H1 (cell line): ENCODE results near the gene TNS3. TPM values are rescaled to one million over a fixed set of nuclear protein-coding genes. Genes with fewer than 3 reads are reported as not detected.

Experiments
- CTCF ChIA-PET: fragments of 300-600 bp; sonication (Branson Sonifier 250); formaldehyde crosslinking; loops from one replicate; lab custom pipeline; 2021; ENCODE audit not compliant: partially characterized antibody; lab: Charles Lee
- POLR2A ChIA-PET: fragments of 300-600 bp; sonication (Branson Sonifier 250); formaldehyde crosslinking; loops from one replicate; lab custom pipeline; 2021; ENCODE audit warnings: inconsistent platforms; ENCODE audit not compliant: partially characterized antibody; lab: Charles Lee
- DNase-seq, 2 experiments: peaks; one replicate each; pipeline versions ENCODE4 v3.0.0 to v3.0.0-alpha.2; 2010 to 2022; ENCODE audit warnings: low spot score in 2 of 2, low read depth in 1 of 2, mixed read lengths in 1 of 2
- FAIRE-seq: peaks from 2 replicates; lab custom pipeline; 2011; peaks lifted over from hg19 to GRCh38; lab: Jason Lieb, UNC
- H2AFZ ChIP-seq: 2 replicates; pipeline ENCODE4 v1.8.1; 2012; ENCODE audit warnings: low read length, inconsistent platforms
- H2AK5ac ChIP-seq: 2 replicates; pipeline ENCODE4 v1.6.1; 2013; ENCODE audit warnings: low read depth, low read length
- H2BK120ac ChIP-seq: replicated peaks from 2 replicates; pipeline ENCODE3; 2013; ENCODE audit warnings: low read depth, low read length, inconsistent platforms
- H2BK12ac ChIP-seq: 2 replicates; pipeline ENCODE4 v1.6.1; 2013; ENCODE audit warnings: low read depth, low read length
- H2BK15ac ChIP-seq: 2 replicates; pipeline ENCODE4 v1.6.1; 2013; ENCODE audit warnings: low read length
- H2BK20ac ChIP-seq: 2 replicates; pipeline ENCODE4 v1.6.1; 2013; ENCODE audit warnings: low read length
- H2BK5ac ChIP-seq: 2 replicates; pipeline ENCODE4 v1.6.1; 2013; ENCODE audit warnings: low read depth, low read length
- H3K14ac ChIP-seq: 2 replicates; pipeline ENCODE4 v1.6.1; 2013; ENCODE audit warnings: inconsistent platforms; ENCODE audit not compliant: insufficient read length
- H3K18ac ChIP-seq: 2 replicates; pipeline ENCODE4 v1.6.1; 2013; ENCODE audit warnings: low read length; ENCODE audit errors: extremely low read depth
- H3K23ac ChIP-seq: 2 replicates; pipeline ENCODE4 v1.6.1; 2013; ENCODE audit warnings: inconsistent platforms; ENCODE audit not compliant: insufficient read length
- H3K23me2 ChIP-seq: 2 replicates; pipeline ENCODE4 v1.6.1; 2013; ENCODE audit warnings: low read depth, low read length
- H3K27ac ChIP-seq: 2 replicates; pipeline ENCODE4 v1.6.1; 2011; ENCODE audit warnings: low read depth, low read length, inconsistent platforms
- H3K27me3 ChIP-seq, 4 experiments: replicated peaks in 1 of 4; 1 replicate in 1 of 4; 2 replicates in 3 of 4; pipeline versions ENCODE4 v1.6.1 to v1.8.1; 2011 to 2013; ENCODE audit warnings: low read length in 3 of 4, mild to moderate bottlenecking in 3 of 4, inconsistent platforms in 2 of 4, mixed read lengths in 2 of 4, moderate library complexity in 1 of 4; ENCODE audit not compliant: control insufficient read depth in 3 of 4, insufficient read depth in 3 of 4; ENCODE audit errors: extremely low read depth in 1 of 4
- H3K36me3 ChIP-seq, 4 experiments: 2 replicates each; pipeline versions ENCODE4 v1.6.1 to v1.8.1; 2011 to 2013; ENCODE audit warnings: mild to moderate bottlenecking in 4 of 4, low read length in 3 of 4, moderate library complexity in 2 of 4, control low read depth in 1 of 4, inconsistent platforms in 1 of 4; ENCODE audit not compliant: insufficient read depth in 4 of 4, control insufficient read depth in 2 of 4
- H3K4ac ChIP-seq: replicated peaks from 2 replicates; pipeline ENCODE3; 2013; ENCODE audit warnings: low read length, low read depth, mixed read lengths, inconsistent platforms; ENCODE audit not compliant: insufficient read length
- H3K4me1 ChIP-seq, 4 experiments: replicated peaks in 1 of 4; 1 replicate in 1 of 4; 2 replicates in 3 of 4; pipeline versions ENCODE4 v1.6.1 to v1.8.1; 2011 to 2013; ENCODE audit warnings: low read length in 3 of 4, inconsistent platforms in 2 of 4, mixed read lengths in 1 of 4; ENCODE audit not compliant: insufficient read depth in 4 of 4, control insufficient read depth in 3 of 4
- H3K4me2 ChIP-seq, 2 experiments: 2 replicates each; pipeline versions ENCODE4 v1.6.1 to v1.8.1; 2011 to 2013; ENCODE audit warnings: low read depth in 2 of 2, low read length in 2 of 2, control low read depth in 1 of 2, inconsistent platforms in 1 of 2, mild to moderate bottlenecking in 1 of 2; ENCODE audit not compliant: insufficient read depth in 1 of 2
- H3K4me3 ChIP-seq, 4 experiments: fragments of 200-600, 300-600 bp in 1 of 4; sonication (generic), shearing (Covaris generic), sonication (Bioruptor Twin) in 1 of 4; 2 replicates each; pipeline versions ENCODE4 v1.5.1 to v1.8.1; 2011 to 2016; ENCODE audit warnings: low read length in 4 of 4, low read depth in 3 of 4, control low read depth in 2 of 4, inconsistent platforms in 2 of 4, mild to moderate bottlenecking in 2 of 4, mixed read lengths in 1 of 4, moderate library complexity in 1 of 4; ENCODE audit not compliant: insufficient read depth in 2 of 4; ENCODE audit errors: extremely low read depth in 1 of 4
- H3K56ac ChIP-seq: replicated peaks from 2 replicates; pipeline ENCODE3; 2013; ENCODE audit warnings: low read depth, mild to moderate bottlenecking, mixed read lengths, low read length, inconsistent platforms; ENCODE audit not compliant: insufficient read length
- H3K79me1 ChIP-seq: 2 replicates; pipeline ENCODE4 v1.6.1; 2013; ENCODE audit warnings: low read depth, low read length, control low read depth
- H3K79me2 ChIP-seq, 2 experiments: 2 replicates each; pipeline versions ENCODE4 v1.6.1 to v1.8.1; 2012 to 2013; ENCODE audit warnings: low read length in 2 of 2, mild to moderate bottlenecking in 2 of 2, inconsistent platforms in 1 of 2; ENCODE audit not compliant: insufficient read depth in 2 of 2, control insufficient read depth in 1 of 2
- H3K9ac ChIP-seq, 4 experiments: replicated peaks in 1 of 4; 1 replicate in 1 of 4; 2 replicates in 3 of 4; pipeline versions ENCODE4 v1.6.1 to v1.8.1; 2011 to 2013; ENCODE audit warnings: low read depth in 3 of 4, low read length in 3 of 4, control low read depth in 2 of 4, mild to moderate bottlenecking in 2 of 4, moderate library complexity in 2 of 4, inconsistent platforms in 1 of 4; ENCODE audit errors: extremely low read depth in 1 of 4
- H3K9me3 ChIP-seq, 2 experiments: 2 replicates each; pipeline versions ENCODE4 v1.6.1 to v1.8.1; 2012 to 2013; ENCODE audit warnings: mild to moderate bottlenecking in 2 of 2, moderate library complexity in 2 of 2, control low read depth in 1 of 2, inconsistent platforms in 1 of 2, low read depth in 1 of 2, low read length in 1 of 2, mixed read lengths in 1 of 2; ENCODE audit not compliant: insufficient read depth in 2 of 2
- H4K20me1 ChIP-seq, 2 experiments: replicated peaks in 1 of 2; 2 replicates each; pipeline versions ENCODE3 to v1.8.1; 2011 to 2013; ENCODE audit warnings: inconsistent platforms in 2 of 2, low read length in 2 of 2, mild to moderate bottlenecking in 1 of 2; ENCODE audit not compliant: insufficient read depth in 2 of 2, control insufficient read depth in 1 of 2
- H4K5ac ChIP-seq: 2 replicates; pipeline ENCODE4 v1.6.1; 2013; ENCODE audit warnings: low read length, low read depth, mixed read lengths, inconsistent platforms; ENCODE audit not compliant: insufficient read length
- H4K8ac ChIP-seq: 2 replicates; pipeline ENCODE4 v1.8.0; 2013; ENCODE audit warnings: mild to moderate bottlenecking, moderate library complexity, low read length, inconsistent platforms; ENCODE audit not compliant: insufficient read depth; ENCODE audit errors: extremely low read depth
- H4K91ac ChIP-seq: replicated peaks from 2 replicates; pipeline ENCODE3; 2013; ENCODE audit warnings: low read length, mixed read lengths, inconsistent platforms; ENCODE audit not compliant: insufficient read length
- ASH2L ChIP-seq: fragments of 200-600, 300-600 bp; sonication (generic); IDR thresholded peaks from one replicate; pipeline ENCODE4 v1.7.1; 2017; ENCODE audit warnings: low read length
- EGR1 ChIP-seq: IDR thresholded peaks from 2 replicates; pipeline ENCODE4 v1.6.1; 2011; ENCODE audit warnings: low read depth, low read length, borderline replicate concordance
- EZH2 ChIP-seq: fragments of 200-600 bp; sonication (generic); IDR thresholded peaks from 2 replicates; pipeline ENCODE4 v1.7.1; 2012; ENCODE audit warnings: low read depth, mild to moderate bottlenecking, moderate library complexity, low read length, inconsistent platforms; ENCODE audit not compliant: severe bottlenecking
- JUN ChIP-seq: IDR thresholded peaks from 2 replicates; pipeline ENCODE4 v1.6.1; 2011; ENCODE audit warnings: low read depth, mild to moderate bottlenecking, improper control_type of control experiment, low read length
- RFX5 ChIP-seq: IDR thresholded peaks from 2 replicates; pipeline ENCODE4 v1.6.1; 2011; ENCODE audit warnings: low read depth, low read length, improper control_type of control experiment, borderline replicate concordance
- SAP30 ChIP-seq: fragments of 300-600 bp; sonication (generic); IDR thresholded peaks from 2 replicates; pipeline ENCODE4 v1.7.1; 2012; ENCODE audit warnings: low read length, moderate library complexity, mild to moderate bottlenecking, inconsistent platforms; ENCODE audit not compliant: insufficient read depth, insufficient replicate concordance
- SIN3A ChIP-seq, 2 experiments: IDR thresholded peaks in 1 of 2; conservative IDR thresholded peaks in 1 of 2; 2 replicates each; pipeline ENCODE4 v1.6.1; 2011 to 2012; ENCODE audit warnings: low read length in 2 of 2, improper control_type of control experiment in 1 of 2, low read depth in 1 of 2, mild to moderate bottlenecking in 1 of 2
- SP1 ChIP-seq: IDR thresholded peaks from 2 replicates; pipeline ENCODE4 v1.6.1; 2011; ENCODE audit warnings: low read depth, low read length
- TCF12 ChIP-seq: IDR thresholded peaks from 2 replicates; pipeline ENCODE4 v1.6.1; 2011; ENCODE audit warnings: low read depth, mild to moderate bottlenecking, low read length
- WGBS, 2 experiments: shearing (Covaris generic) in 1 of 2; methylation state at CpG; one replicate each; pipeline versions ENCODE4 v1.1.6 to v1.1.7; 2013 to 2015; ENCODE audit warnings: low lambda C conversion rate in 2 of 2, mixed read lengths in 2 of 2, inconsistent platforms in 1 of 2, low coverage in 1 of 2, missing lambda C conversion rate in 1 of 2; ENCODE audit not compliant: insufficient replicate concordance in 2 of 2, insufficient coverage in 1 of 2, insufficient read length in 1 of 2; ENCODE audit errors: extremely low coverage in 1 of 2, missing lambda C conversion rate in 1 of 2; 5-methylcytosine and 5-hydroxymethylcytosine counted together
- polyA plus RNA-seq, 7 experiments: library from polyadenylated mRNA; depleted of rRNA in 3 of 7; stranded (reverse) in 5 of 7; unstranded in 2 of 7; fragments of >200 nt in 5 of 7; fragments of 200-250 nt in 2 of 7; gene quantifications; 1 replicate in 5 of 7; 2 replicates in 1 of 7; 4 replicates in 1 of 7; pipeline versions ENCODE4 v1.2.1 to v1.2.3, GENCODE V29; 2011 to 2013; ENCODE audit warnings: missing spikeins in 2 of 7, mixed read lengths in 2 of 7
- total RNA-seq: library from RNA; stranded (reverse); fragmentation: NEBNext Ultra II Directional; extraction: Animal tissue kit (Norgen Biotek cat#: 25700); gene quantifications from 2 replicates; pipeline ENCODE4 v1.2.1, GENCODE V29; 2021

TNS3 gene
- total and polyA plus RNA-seq, 2 of the 8 experiments (the other 6 are each of a cell fraction or from before 2014, with no cell fraction given) = 11.9 to 24.2 TPM

DNA sequence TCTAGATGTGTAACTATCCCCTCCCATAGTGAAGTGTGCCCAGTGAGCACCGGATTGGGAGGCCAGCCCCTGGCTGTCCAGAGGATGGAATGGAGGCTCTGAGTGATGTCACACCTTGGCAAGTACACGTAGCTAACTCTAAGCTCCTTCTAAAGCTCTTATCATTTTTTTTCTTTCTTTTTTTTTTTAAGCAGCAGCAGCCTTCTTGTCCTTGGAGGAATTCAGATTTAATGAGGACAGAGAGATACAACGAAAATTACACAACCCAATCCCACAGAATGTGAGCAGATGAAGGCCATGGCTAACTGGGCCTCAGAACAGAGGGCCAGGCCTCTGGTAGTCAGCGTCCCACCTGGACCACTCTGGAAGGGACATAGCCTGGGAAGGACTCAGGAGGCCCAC lies 11.3 kb downstream of the TNS3 start:
- no peak overlapping the region for H3K4me3 ChIP-seq
- H2AK5ac ChIP-seq = no peak overlapping the region
- no peak overlapping the region for H2BK12ac ChIP-seq
- no peak overlapping the region for H3K4me2 ChIP-seq
- FAIRE-seq (no peak), DNase-seq (no peak)
- H4K20me1 ChIP-seq = peaks cover 0 to 3% of the 10 kb centered on the region in 2 experiments
- H3K56ac ChIP-seq = no peak overlapping the region
- POLR2A ChIA-PET = interaction anchor here (1.8 to 2.1 kb wide), 2 partner anchors 11 to 25 kb away, joined by 5 to 9 read pairs; partner anchors contain the start of gene TNS3
- H2BK5ac ChIP-seq = no peak overlapping the region
- no peak overlapping the region for H3K18ac ChIP-seq
- H4K5ac ChIP-seq = no peak overlapping the region
- TF ChIP-seq RFX5 (no peak), JUN (no peak), EZH2 (no peak), ASH2L (no peak), EGR1 (no peak), TCF12 (no peak), SP1 (no peak), SAP30 (no peak), SIN3A (conservative IDR thresholded peaks at IDR 0.05 in 1 of 2, IDR thresholded peaks at IDR 0.05 in 1 of 2; ENCODE audit: low read depth in 1 of 2, low read length in 2 of 2) (no peak)
- TF ChIP-seq, all 59 proteins: peak for 0
- no peak overlapping the region for H3K9ac ChIP-seq
- no peak overlapping the region for H2BK15ac ChIP-seq
- H3K23me2 ChIP-seq = no peaks in the 10 kb centered on the region; the same call in 1 of the 2 replicates
- H3K79me2 ChIP-seq = peaks cover 0 to 49% of the 10 kb centered on the region in 2 experiments; a peak in 2 of 4 replicates
- H3K79me1 ChIP-seq = peaks cover 13% of the 10 kb centered on the region
- H3K27ac ChIP-seq = no peak overlapping the region
- H3K36me3 ChIP-seq = no peaks in the 10 kb centered on the region
- H2AFZ ChIP-seq = no peak overlapping the region
- H3K4me1 ChIP-seq = peaks cover 0 to 18% (median 11%) of the 10 kb centered on the region in 4 experiments; a peak in 6 of 7 replicates
- no peaks in the 10 kb centered on the region for H3K9me3 ChIP-seq
- H3K27me3 ChIP-seq = no peaks in the 10 kb centered on the region
- no peak overlapping the region for H3K4ac ChIP-seq
- H2BK120ac ChIP-seq = no peak overlapping the region
- no peak overlapping the region for H4K91ac ChIP-seq
- 88% methylated on average over 4 of the region's 4 CpGs; no CpG with 5 or more reads in 1 of the 2 experiments for WGBS, 2 experiments
- no peak overlapping the region for H3K23ac ChIP-seq
- H3K14ac ChIP-seq = no peak overlapping the region
- no peak overlapping the region for H4K8ac ChIP-seq
- H2BK20ac ChIP-seq = no peak overlapping the region
- CTCF ChIA-PET = interaction anchor here (0.8 to 2.2 kb wide), 6 partner anchors 11 to 36 kb away, joined by 3 to 9 read pairs (median 4); partner anchors contain the start of gene TNS3
